Astrocyte (in vitro differentiated cells and primary cell): ENCODE measurements around the gene ZCWPW1.

Source experiments
- EZH2 ChIP-seq: IDR thresholded peaks from 2 replicates; pipeline ENCODE4 v1.6.1; 2012; ENCODE audit warnings: mild to moderate bottlenecking, low read length, inconsistent platforms; ENCODE audit not compliant: insufficient read depth
- TF ChIP-seq, protein P1 (sequence below): IDR thresholded peaks from 2 replicates; pipeline ENCODE4 v1.5.1; 2011; ENCODE audit warnings: low read depth, mild to moderate bottlenecking, inconsistent platforms, low read length, moderate library complexity; ENCODE audit not compliant: insufficient read depth

DNA sequence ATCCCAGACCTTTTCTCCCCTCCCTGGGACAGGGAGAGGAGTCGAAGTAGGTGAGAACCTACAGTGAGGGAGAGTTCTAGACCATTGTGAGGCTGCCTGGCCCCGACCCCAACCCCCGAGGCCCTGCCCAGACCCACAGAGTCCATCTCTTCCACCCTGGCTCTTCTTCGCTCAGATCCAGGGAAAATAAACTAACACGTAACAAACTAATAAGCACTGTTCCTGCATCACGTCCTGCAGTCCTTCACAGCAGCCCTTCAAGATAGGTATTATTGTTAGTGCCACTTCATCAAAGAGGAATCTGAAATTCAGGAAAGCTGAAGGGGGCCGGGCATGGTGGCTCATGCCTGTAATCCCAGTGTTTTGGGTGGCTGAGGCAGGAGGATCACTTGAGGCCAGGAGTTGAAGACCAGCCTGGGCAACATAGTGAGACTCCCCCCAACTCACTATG is 35.7 kb upstream of the ZCWPW1 start, which contains the start of gene SPACDR:
- TF ChIP-seq, protein P1, sequence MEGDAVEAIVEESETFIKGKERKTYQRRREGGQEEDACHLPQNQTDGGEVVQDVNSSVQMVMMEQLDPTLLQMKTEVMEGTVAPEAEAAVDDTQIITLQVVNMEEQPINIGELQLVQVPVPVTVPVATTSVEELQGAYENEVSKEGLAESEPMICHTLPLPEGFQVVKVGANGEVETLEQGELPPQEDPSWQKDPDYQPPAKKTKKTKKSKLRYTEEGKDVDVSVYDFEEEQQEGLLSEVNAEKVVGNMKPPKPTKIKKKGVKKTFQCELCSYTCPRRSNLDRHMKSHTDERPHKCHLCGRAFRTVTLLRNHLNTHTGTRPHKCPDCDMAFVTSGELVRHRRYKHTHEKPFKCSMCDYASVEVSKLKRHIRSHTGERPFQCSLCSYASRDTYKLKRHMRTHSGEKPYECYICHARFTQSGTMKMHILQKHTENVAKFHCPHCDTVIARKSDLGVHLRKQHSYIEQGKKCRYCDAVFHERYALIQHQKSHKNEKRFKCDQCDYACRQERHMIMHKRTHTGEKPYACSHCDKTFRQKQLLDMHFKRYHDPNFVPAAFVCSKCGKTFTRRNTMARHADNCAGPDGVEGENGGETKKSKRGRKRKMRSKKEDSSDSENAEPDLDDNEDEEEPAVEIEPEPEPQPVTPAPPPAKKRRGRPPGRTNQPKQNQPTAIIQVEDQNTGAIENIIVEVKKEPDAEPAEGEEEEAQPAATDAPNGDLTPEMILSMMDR: no peak
- TF ChIP-seq EZH2: no peak
